Testis (tissue), 2 donors: Measurements from ENCODE around the gene TECPR2.

Source experiments
- CTCF ChIP-seq, 3 experiments: fragments of 450-650 bp in 2 of 3; fragments of 200-600 bp in 1 of 3; sonication (generic) in 1 of 3; IDR thresholded peaks; one replicate each; pipeline ENCODE4 v1.5.1; 2016 to 2019; ENCODE audit warnings: antibody characterized with exemption in 3 of 3, mild to moderate bottlenecking in 2 of 3, moderate library complexity in 1 of 3
- POLR2A ChIP-seq: fragments of 450-650 bp; IDR thresholded peaks from one replicate; pipeline ENCODE4 v1.6.1; 2017; ENCODE audit warnings: antibody characterized with exemption, mild to moderate bottlenecking, moderate library complexity

GRCh38 chr14:102504328-102504999, 141.7 kb downstream of the TECPR2 start:
- TF ChIP-seq CTCF (IDR thresholded peaks at IDR 0.05) (no peak), POLR2A (no peak)
